ENCODE results near the gene ESYT1. TPM values are rescaled to one million over a fixed set of nuclear protein-coding genes. Genes with fewer than 3 reads are reported as not detected.

The ESYT1 gene
- total RNA-seq, 1 donor = 304 TPM

GRCh38 chr12:56161690-56162351, 33.8 kb downstream of the ESYT1 start:
- no peak overlapping the region for H2AFZ ChIP-seq (ENCODE audit: low read length)
- peaks cover 25% of the 10 kb centered on the region for H3K4me1 ChIP-seq (ENCODE audit: insufficient read depth, low read length)
- no peaks in the 10 kb centered on the region for H3K9me3 ChIP-seq (ENCODE audit: low read depth, low read length)
- H4K20me1 ChIP-seq (ENCODE audit: insufficient read depth, low read length) = peaks cover 44% of the 10 kb centered on the region
- H3K27me3 ChIP-seq (ENCODE audit: insufficient read depth, low read length) = no peaks in the 10 kb centered on the region
- DNase-seq (ENCODE audit: insufficient read length, low spot score, missing footprints) = no peak
- TF ChIP-seq, protein P1, sequence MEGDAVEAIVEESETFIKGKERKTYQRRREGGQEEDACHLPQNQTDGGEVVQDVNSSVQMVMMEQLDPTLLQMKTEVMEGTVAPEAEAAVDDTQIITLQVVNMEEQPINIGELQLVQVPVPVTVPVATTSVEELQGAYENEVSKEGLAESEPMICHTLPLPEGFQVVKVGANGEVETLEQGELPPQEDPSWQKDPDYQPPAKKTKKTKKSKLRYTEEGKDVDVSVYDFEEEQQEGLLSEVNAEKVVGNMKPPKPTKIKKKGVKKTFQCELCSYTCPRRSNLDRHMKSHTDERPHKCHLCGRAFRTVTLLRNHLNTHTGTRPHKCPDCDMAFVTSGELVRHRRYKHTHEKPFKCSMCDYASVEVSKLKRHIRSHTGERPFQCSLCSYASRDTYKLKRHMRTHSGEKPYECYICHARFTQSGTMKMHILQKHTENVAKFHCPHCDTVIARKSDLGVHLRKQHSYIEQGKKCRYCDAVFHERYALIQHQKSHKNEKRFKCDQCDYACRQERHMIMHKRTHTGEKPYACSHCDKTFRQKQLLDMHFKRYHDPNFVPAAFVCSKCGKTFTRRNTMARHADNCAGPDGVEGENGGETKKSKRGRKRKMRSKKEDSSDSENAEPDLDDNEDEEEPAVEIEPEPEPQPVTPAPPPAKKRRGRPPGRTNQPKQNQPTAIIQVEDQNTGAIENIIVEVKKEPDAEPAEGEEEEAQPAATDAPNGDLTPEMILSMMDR (IDR thresholded peaks at IDR 0.05; ENCODE audit: extremely low read depth, low read depth, low read length) = no peak
- H3K27ac ChIP-seq (ENCODE audit: low read depth, low read length) = peak overlapping the region; percentile 87
- H3K4me2 ChIP-seq (ENCODE audit: insufficient read depth, low read length) = peak overlapping the region; percentile 99
- H3K4me3 ChIP-seq (ENCODE audit: insufficient read depth, low read length) = no peak overlapping the region
- peaks cover 40% of the 10 kb centered on the region for H3K79me2 ChIP-seq (ENCODE audit: insufficient read depth, low read length)
- H3K36me3 ChIP-seq (ENCODE audit: insufficient read depth, low read length) = peaks cover 70% of the 10 kb centered on the region

GRCh38 chr12:56162468-56163290, 34.6 kb downstream of the ESYT1 start:
- no peak overlapping the region for H3K4me2 ChIP-seq (ENCODE audit: insufficient read depth, low read length)
- peaks cover 40% of the 10 kb centered on the region for H3K79me2 ChIP-seq (ENCODE audit: insufficient read depth, low read length)
- no peaks in the 10 kb centered on the region for H3K27me3 ChIP-seq (ENCODE audit: insufficient read depth, low read length)
- no peak overlapping the region for H2AFZ ChIP-seq (ENCODE audit: low read length)
- H3K36me3 ChIP-seq (ENCODE audit: insufficient read depth, low read length) = peaks cover 75% of the 10 kb centered on the region
- TF ChIP-seq, protein P1 (IDR thresholded peaks at IDR 0.05; ENCODE audit: extremely low read depth, low read depth, low read length) = no peak
- DNase-seq (ENCODE audit: insufficient read length, low spot score, missing footprints) = no peak
- no peak overlapping the region for H3K27ac ChIP-seq (ENCODE audit: low read depth, low read length)
- H3K4me3 ChIP-seq (ENCODE audit: insufficient read depth, low read length) = no peak overlapping the region
- H3K9me3 ChIP-seq (ENCODE audit: low read depth, low read length) = no peaks in the 10 kb centered on the region
- H3K4me1 ChIP-seq (ENCODE audit: insufficient read depth, low read length) = peaks cover 19% of the 10 kb centered on the region
- peaks cover 44% of the 10 kb centered on the region for H4K20me1 ChIP-seq (ENCODE audit: insufficient read depth, low read length)

GRCh38 chr12:56163533-56164344, 35.7 kb downstream of the ESYT1 start:
- DNase-seq (ENCODE audit: insufficient read length, low spot score, missing footprints) = no peak
- peaks cover 44% of the 10 kb centered on the region for H4K20me1 ChIP-seq (ENCODE audit: insufficient read depth, low read length)

More at GRCh38 chr12:56163533-56164344, 35.7 kb downstream of the ESYT1 start:
- Histone ChIP-seq H3K4me3 (ENCODE audit: insufficient read depth, low read length) (no peak overlapping the region), H3K27ac (ENCODE audit: low read depth, low read length) (no peak overlapping the region), H3K4me1 (ENCODE audit: insufficient read depth, low read length) (peaks cover 19% of the 10 kb centered on the region), H2AFZ (ENCODE audit: low read length) (no peak overlapping the region), H3K79me2 (ENCODE audit: insufficient read depth, low read length) (peaks cover 33% of the 10 kb centered on the region), H3K9me3 (ENCODE audit: low read depth, low read length) (no peaks in the 10 kb centered on the region), H3K27me3 (ENCODE audit: insufficient read depth, low read length) (no peaks in the 10 kb centered on the region), H3K36me3 (ENCODE audit: insufficient read depth, low read length) (peaks cover 81% of the 10 kb centered on the region), H3K4me2 (ENCODE audit: insufficient read depth, low read length) (no peak overlapping the region)
- TF ChIP-seq, protein P1 (IDR thresholded peaks at IDR 0.05; ENCODE audit: extremely low read depth, low read depth, low read length) = no peak
